Measurements from ENCODE around the gene HNRNPF.
"Not testable (repeated sequence)": the region's sequence is repeated elsewhere in the genome, so short reads cannot be mapped to it uniquely, and the experiment has no call there.

Gene HNRNPF

DNA sequence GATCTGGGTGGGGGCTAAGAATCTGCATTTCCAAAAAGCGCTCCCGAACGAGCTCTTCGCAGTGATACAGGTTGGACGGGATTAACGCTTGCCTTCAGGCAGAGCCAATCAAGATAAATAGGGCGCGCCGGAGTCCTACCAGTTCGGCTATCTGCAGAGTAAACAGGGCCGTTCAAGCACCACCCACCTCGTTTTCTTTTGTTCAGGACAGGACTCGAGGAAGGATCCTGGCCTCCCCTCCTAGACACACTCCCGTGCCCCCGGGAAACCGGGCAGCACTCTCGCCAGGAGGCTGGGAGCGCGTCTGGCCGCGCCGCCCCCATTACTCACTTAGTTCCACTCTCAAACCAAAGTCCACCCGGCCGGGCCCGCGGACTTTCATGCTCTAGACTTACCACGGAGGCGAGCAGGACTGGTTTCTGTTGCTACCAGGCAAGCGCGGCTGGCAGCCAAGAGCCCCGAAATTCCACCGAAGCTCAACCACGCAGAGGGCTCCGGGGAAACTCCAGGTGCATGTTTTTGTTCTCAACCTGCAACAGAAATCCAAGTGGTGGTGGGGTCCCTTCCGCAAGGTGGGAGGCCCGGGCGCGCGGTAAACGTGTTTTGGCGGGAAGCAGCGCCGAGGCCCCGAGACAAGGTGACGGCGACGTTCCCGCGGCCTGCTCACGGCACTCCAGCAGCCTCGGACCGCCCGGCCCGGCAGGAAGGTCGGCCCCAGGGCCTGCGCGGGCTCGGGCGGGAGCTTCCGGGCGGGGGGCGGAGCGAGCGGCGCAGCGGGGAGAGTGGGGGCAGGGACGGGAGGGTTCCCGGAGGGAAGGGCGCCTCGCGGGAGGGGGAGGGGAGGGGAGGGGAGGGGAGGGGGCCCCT lies 12.7 kb downstream of the HNRNPF start:
- DNase-seq = peak; percentile 68 to 77

- DNase-seq = peak in 1 of 2 donors; percentile 39
Observed at GRCh38 chr10:43395571-43396060, 13.4 kb downstream of the HNRNPF start.

DNA sequence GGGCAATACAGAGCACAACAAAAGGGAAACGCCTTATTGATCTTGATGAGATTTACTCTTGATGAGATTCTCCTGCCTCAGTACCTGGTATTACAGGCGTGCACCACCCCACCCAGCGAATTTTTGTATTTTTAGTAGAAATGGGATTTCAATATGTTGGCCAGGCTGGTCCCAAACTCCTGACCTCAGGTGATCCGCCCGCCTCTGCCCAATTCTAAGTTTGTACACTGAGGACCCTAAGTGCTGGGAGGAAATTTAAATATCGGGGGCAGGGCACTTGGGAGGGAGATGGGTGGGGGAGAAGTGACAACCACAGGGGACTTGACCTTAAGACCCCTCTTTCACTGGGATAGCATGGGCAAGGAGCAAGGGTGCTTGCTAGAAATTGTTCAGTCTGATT lies 14.1 kb downstream of the HNRNPF start:
- no peak for DNase-seq

- no peak for DNase-seq
Observed at GRCh38 chr10:43393606-43394360, 15.2 kb downstream of the HNRNPF start.

DNA sequence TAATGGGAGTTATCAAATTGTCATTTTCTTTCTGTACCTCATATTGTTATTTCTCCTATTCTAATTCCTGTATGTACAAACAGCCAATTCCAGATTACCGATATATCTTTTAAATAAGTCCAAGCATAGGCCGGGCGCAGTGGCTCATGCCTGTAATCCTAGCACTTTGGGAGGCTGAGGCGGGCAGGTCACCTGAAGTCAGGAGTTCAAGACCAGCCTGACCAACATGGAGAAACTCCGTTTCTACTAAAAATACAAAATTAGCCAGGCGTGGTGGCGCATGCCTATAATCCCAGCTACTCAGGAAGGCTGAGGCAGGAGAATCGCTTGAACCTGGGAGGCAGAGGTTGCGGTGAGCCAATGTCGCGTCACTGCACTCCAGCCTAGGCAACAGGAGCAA lies 15.8 kb downstream of the HNRNPF start:
- not testable (repeated sequence) for DNase-seq

- no peak for DNase-seq
Observed at GRCh38 chr10:43392748-43393147, 16.2 kb downstream of the HNRNPF start.

- DNase-seq = no peak
Observed at GRCh38 chr10:43391496-43391895, 17.5 kb downstream of the HNRNPF start.

DNA sequence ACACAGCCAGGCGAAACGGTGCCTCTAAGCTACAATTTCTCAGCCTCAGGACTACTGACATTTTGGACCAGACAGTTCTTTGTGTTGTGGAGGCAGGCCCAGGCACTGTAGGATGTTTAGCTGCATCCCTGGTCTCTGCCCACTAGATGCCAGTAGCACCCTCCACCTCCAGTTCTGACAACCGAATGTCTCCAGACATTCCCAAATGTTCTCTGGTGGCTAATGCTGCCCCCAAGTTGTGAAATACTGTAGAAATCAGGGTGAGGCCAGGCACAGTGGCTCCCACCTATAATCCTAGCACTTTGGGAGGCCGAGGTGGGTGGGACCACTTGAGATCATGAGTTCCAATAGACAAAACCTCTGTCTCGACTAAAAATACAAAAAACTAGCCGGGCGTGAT lies 18.2 kb downstream of the HNRNPF start:
- peak; percentile 31 to 52 for DNase-seq

- DNase-seq = no peak
Observed at GRCh38 chr10:43390333-43390732, 18.7 kb downstream of the HNRNPF start.

GRCh38 chr10:43389867-43390266 lies 19.1 kb downstream of the HNRNPF start:
- DNase-seq = no peak

GRCh38 chr10:43387678-43388032 lies 21.3 kb downstream of the HNRNPF start:
- no peak for DNase-seq

GRCh38 chr10:43386981-43387677 lies 21.9 kb downstream of the HNRNPF start:
- DNase-seq = no peak

GRCh38 chr10:43386549-43386948 lies 22.4 kb downstream of the HNRNPF start:
- DNase-seq = no peak

DNA sequence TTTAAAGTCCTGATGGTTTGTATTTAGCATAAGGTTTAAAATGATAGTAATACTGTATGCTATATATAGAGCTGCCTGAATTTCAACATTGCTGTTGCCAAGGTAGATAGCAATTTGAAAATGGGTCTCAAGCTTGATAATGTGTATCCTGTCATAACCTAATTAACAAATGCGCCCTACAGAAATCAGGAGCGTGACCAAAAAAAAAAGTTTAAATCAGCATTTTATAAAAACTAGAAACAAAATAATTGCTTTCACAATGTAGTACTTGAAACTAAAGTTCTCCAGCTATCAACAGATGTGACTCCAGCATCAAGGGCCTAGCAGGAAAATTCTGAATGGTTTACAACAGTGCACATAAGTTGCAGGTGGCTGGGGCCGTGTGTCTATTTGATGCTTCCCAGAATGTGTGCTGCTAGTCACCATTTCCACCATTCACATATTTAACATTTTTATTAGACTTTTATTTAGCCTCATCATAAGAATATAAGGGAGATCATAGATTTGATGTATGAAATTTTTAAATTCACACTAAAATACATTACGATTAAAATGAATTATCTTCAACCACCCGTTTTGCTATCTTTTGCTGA lies 23.5 kb downstream of the HNRNPF start:
- DNase-seq = no peak

DNA sequence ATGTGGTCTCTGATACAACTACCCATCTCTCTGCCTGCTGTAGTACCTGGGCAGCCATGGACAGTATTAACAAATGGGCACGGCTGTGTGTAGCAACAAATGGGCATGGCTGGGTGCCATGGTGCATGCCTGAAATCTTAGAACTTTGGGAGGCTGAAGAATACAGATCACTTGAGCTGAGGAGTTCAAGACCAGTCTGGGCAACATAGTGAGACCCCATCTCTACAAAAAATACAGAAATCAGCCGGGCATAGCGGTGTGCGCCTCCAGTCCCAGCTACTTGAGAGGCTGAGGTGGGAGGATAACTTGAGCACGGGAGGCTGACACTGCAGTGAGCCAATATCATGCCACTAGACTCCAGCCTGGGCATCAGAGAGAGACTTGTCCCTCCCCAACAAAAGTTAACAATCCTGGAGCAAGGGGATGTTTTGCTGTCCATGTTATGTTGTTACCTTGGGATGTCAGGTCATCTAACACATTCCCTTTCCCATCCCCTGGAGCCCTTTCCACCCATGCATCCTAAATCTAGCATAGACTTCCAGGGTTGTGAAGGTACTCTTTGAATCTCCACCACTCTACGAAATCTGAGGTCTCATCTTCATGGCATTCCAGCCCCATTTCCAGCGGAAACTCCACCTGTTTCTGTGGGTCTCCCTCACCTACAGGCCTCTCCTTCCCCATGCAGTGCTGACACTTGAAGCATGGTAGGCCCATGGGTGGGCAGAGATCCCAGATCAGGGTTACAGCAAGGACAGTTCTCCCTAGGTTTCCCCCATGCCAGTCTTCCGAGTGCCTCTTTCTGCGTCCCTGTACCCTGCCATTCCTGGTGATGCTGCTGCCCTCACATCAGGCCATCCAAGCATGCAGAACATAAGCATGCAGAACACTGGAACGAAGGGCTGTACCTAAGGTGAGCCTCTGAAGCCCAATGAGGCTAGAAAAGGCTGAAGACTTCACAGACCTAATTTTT lies 24.4 kb downstream of the HNRNPF start:
- DNase-seq = no peak

DNA sequence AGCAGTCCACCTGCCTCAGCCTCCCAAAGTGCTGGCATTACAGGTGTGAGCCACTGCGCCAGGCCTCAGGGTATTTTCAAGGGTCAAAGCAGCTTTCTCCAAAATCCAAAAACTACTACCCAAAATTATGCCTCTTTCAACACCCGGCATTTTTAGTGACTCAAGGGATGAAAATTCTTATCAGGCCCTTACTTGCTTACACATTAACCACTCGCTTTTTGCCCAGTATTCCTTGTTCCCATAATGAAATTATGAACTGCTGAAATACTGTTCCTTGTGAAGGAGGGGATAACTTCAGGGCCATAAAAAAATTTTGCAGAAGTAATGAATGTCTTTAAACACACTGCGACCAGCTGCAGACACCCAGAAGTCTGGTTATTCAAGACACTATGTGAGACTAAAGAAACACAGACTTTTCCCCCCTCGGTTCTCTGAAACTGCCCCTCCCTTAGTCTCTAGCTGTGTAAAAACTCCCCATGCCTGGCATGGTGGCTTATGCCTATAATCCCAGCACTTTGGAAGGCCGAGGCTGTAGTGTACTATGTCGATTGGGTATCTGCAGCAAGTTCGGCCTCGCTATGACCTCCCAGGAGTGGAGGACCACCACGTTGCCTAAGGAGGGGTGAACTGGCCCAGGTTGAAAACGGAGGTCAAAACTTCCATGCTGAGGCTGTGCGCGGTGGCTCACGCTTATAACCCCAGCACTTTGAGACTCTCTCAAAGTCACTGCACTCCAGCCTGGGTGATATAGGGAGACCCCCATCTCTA lies 25.6 kb downstream of the HNRNPF start:
- no peak for DNase-seq

DNA sequence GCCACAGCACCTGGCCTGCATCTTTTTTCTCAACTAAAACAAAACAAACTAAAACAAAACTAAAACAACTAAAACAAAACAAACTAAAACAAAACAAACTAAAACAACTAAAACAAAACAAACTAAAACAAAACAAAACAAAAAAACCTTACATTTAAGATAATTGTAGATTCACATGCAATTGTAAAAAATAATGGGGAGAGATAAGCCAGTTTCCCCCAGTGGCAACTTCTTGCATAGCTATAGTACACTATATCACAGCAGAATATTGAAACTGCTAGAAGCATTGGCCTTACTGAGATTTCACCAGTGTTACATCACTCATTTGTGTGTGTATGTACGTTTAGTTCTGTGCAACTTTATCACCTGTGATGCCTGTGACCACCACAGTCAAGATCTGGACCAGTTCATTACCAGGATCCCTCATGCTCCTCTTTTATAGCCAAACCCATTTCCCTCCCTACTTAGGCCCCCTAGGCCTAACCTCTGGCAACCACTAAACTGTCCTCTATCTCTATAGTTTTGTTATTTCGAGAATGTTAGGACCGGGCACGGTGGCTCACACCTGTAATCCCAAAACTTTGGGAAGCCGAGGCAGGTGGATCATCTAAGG lies 28.3 kb downstream of the HNRNPF start:
- DNase-seq = no peak

DNA sequence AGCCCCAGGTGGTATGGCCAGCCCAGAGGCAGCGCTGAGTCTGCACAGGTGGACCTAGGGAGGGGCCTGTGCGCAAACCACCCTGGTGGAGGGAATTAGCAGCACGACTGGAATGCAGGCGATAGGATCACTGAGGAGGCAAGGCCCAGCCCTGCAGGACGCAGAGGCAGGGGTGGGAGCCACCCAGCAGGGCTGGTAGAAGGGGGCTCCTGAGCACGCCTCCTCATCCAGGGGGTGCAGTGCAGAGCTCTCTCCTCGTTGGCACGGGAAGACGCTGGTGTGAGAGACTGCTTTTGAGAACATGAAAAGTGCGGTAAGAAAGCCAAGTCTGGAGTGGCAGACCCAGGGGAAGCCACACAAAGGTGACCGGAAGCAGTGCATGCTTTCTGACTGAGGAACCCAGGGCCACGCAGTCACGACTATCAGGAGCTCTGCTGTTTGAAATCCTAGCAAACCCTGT lies 31.5 kb downstream of the HNRNPF start:
- DNase-seq = no peak

DNA sequence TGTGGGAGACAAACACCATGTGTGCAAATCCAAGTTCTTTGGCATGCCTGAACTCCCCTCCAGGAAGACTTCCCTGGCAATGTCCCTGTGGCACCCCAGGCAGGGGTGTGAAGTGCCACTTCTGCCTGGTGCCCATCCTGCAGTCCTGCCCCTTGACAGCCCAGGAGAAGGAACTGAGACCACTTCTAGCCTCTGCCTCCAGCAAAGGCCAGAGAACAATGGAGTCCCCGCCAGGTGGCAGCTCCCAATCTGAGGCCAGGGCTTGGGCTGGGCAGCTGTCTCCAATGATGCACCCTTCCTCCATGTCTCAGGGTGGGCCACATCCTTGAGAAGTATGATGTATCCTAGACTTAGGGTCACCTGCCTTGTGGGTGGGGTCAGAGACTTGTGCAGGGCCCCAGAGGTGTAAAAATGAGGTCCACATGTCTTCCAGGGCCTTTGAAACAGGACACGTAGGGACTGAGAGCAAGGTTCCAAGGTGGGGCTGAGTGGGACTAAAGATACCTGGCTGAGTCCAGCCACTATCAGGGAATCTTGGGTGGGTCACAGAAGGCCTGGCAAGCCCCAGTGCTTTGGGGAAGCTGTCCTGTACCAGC lies 32.1 kb downstream of the HNRNPF start:
- DNase-seq = no peak

DNA sequence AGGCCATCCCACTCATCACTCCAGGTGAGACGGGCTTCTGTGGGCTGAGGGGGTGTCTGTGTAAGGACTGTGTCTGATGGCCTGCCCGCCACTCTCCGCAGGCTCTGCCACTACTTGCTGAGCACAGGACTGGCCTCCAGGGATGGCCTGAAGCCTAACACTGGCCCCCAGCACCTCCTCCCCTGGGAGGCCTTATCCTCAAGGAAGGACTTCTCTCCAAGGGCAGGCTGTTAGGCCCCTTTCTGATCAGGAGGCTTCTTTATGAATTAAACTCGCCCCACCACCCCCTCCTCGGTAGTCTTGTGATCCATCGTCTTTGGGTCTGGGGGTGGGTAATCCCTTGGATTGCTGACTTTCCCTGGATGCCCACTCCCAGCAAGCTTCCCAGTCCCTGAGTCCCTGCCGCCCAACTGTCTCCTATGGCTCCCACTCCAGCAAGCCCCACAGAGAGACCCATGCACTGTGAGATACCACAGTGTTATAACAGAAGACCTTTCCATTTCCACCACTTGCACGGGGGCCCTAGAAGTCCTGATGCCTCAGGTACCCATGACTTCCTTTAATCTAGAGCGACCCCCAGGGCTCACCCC lies 32.8 kb downstream of the HNRNPF start:
- DNase-seq = no peak

Measured in CD4-positive, alpha-beta T cell treated with Interleukin-1 beta for 1 hour (primary cell).